CD14-positive monocyte (primary cell): ENCODE results near the gene CDHR2. TPM values are rescaled to one million over a fixed set of nuclear protein-coding genes. Genes with fewer than 3 reads are reported as not detected.

Experiments
- DNase-seq, 3 donors: peaks; one replicate each; pipeline ENCODE4 v3.0.0-alpha.2; 2011 to 2022
- H2AFZ ChIP-seq: 2 replicates; pipeline ENCODE4 v1.6.0; 2012; ENCODE audit warnings: mild to moderate bottlenecking, low read depth, low read length, inconsistent platforms; ENCODE audit not compliant: insufficient read depth, poor library complexity, severe bottlenecking
- H3K27ac ChIP-seq, 2 donors: 1 replicate in 1 of 2; 2 replicates in 1 of 2; pipeline ENCODE4 v1.5.1; 2012 to 2013; ENCODE audit warnings: low read length in 2 of 2, control low read depth in 1 of 2, inconsistent platforms in 1 of 2, low read depth in 1 of 2, mild to moderate bottlenecking in 1 of 2
- H3K27me3 ChIP-seq, 2 donors: one replicate each; pipeline versions ENCODE4 v1.6.0 to v1.6.1; 2011 to 2013; ENCODE audit warnings: low read length in 2 of 2; ENCODE audit not compliant: control insufficient read depth in 2 of 2, insufficient read depth in 2 of 2
- H3K36me3 ChIP-seq, 2 donors: replicated peaks in 1 of 2; 1 replicate in 1 of 2; 2 replicates in 1 of 2; pipeline versions ENCODE4 v1.5.1 to v1.6.1; 2012 to 2013; ENCODE audit warnings: low read length in 2 of 2, control low read depth in 1 of 2, inconsistent platforms in 1 of 2, mild to moderate bottlenecking in 1 of 2; ENCODE audit not compliant: insufficient read depth in 2 of 2, control insufficient read depth in 1 of 2
- H3K4me1 ChIP-seq, 2 donors: 1 replicate in 1 of 2; 2 replicates in 1 of 2; pipeline versions ENCODE4 v1.5.1 to v1.6.1; 2012 to 2013; ENCODE audit warnings: low read length in 2 of 2, control low read depth in 1 of 2, inconsistent platforms in 1 of 2, mild to moderate bottlenecking in 1 of 2, moderate library complexity in 1 of 2; ENCODE audit not compliant: insufficient read depth in 2 of 2, control insufficient read depth in 1 of 2
- H3K4me2 ChIP-seq: replicated peaks from 2 replicates; pipeline ENCODE3; 2012; ENCODE audit warnings: low read length, moderate library complexity, mild to moderate bottlenecking; ENCODE audit not compliant: poor library complexity, severe bottlenecking; ENCODE audit errors: extremely low read depth
- H3K4me3 ChIP-seq, 3 experiments: fragments of 200-600 bp in 1 of 3; sonication (generic) in 1 of 3; replicated peaks in 1 of 3; 1 replicate in 2 of 3; 2 replicates in 1 of 3; pipeline ENCODE4 v1.5.1; 2011 to 2013; ENCODE audit warnings: low read length in 3 of 3, mild to moderate bottlenecking in 3 of 3, control low read depth in 2 of 3, low read depth in 2 of 3, inconsistent platforms in 1 of 3, moderate library complexity in 1 of 3
- H3K79me2 ChIP-seq: 2 replicates; pipeline ENCODE4 v1.6.0; 2012; ENCODE audit warnings: mild to moderate bottlenecking, control low read depth, inconsistent platforms, low read length, moderate library complexity; ENCODE audit not compliant: insufficient read depth
- H3K9ac ChIP-seq: 2 replicates; pipeline ENCODE4 v1.6.0; 2017; ENCODE audit warnings: low read length, mild to moderate bottlenecking; ENCODE audit not compliant: insufficient read depth, poor library complexity, severe bottlenecking
- H3K9me3 ChIP-seq, 2 donors: replicated peaks in 1 of 2; 1 replicate in 1 of 2; 2 replicates in 1 of 2; pipeline versions ENCODE4 v1.5.1 to v1.6.1; 2012 to 2013; ENCODE audit warnings: low read length in 2 of 2, control low read depth in 1 of 2; ENCODE audit not compliant: control insufficient read depth in 1 of 2, insufficient read depth in 1 of 2
- H4K20me1 ChIP-seq: 2 replicates; pipeline ENCODE4 v1.6.0; 2012; ENCODE audit warnings: mild to moderate bottlenecking, low read length, control low read depth, moderate library complexity; ENCODE audit not compliant: insufficient read depth
- H3K27ac Mint-ChIP-seq, 7 donors: one replicate each; pipeline ENCODE4 v1.8.0; 2020; ENCODE audit warnings: mild to moderate bottlenecking in 7 of 7, mixed read lengths in 7 of 7, moderate library complexity in 6 of 7, inconsistent platforms in 2 of 7
- H3K27me3 Mint-ChIP-seq, 3 donors: one replicate each; pipeline ENCODE4 v1.8.0; 2021 to 2022; ENCODE audit warnings: low read depth in 3 of 3, mild to moderate bottlenecking in 3 of 3, mixed read lengths in 3 of 3, moderate library complexity in 3 of 3, inconsistent platforms in 1 of 3
- H3K36me3 Mint-ChIP-seq, 2 donors: one replicate each; pipeline ENCODE4 v1.8.0; 2020; ENCODE audit warnings: mixed read lengths in 2 of 2, inconsistent platforms in 1 of 2, mild to moderate bottlenecking in 1 of 2
- H3K4me1 Mint-ChIP-seq: one replicate; pipeline ENCODE4 v1.8.0; 2020; ENCODE audit warnings: mild to moderate bottlenecking, mixed read lengths
- H3K4me3 Mint-ChIP-seq, 2 donors: one replicate each; pipeline ENCODE4 v1.8.0; 2020; ENCODE audit warnings: mild to moderate bottlenecking in 2 of 2, mixed read lengths in 2 of 2, moderate library complexity in 1 of 2
- H3K9me3 Mint-ChIP-seq, 7 donors: one replicate each; pipeline ENCODE4 v1.8.0; 2020 to 2022; ENCODE audit warnings: mixed read lengths in 7 of 7, mild to moderate bottlenecking in 6 of 7, moderate library complexity in 6 of 7, inconsistent platforms in 2 of 7
- WGBS: methylation state at CpG from one replicate; pipeline ENCODE4 v1.1.5; 2013; ENCODE audit warnings: missing lambda C conversion rate; ENCODE audit not compliant: insufficient coverage; 5-methylcytosine and 5-hydroxymethylcytosine counted together
- intact Hi-C, 2 donors: fragments of 100-400 bp; cut with micrococcal nuclease; formaldehyde crosslinking; loops; one replicate each; pipeline versions ENCODE4 v1.15.0 to v1.15.1; 2023
- polyA plus RNA-seq, 3 donors: library from polyadenylated mRNA; depleted of rRNA in 1 of 3; unstranded in 2 of 3; stranded (reverse) in 1 of 3; fragments of 300-500 nt in 2 of 3; fragments of >200 nt in 1 of 3; fragmentation: Illumina TruSeq in 2 of 3; gene quantifications; 1 replicate in 2 of 3; 2 replicates in 1 of 3; pipeline ENCODE4 v1.2.3, GENCODE V29; 2012 to 2021
- TF ChIP-seq, protein P1 (sequence below): fragments of 200-600 bp; IDR thresholded peaks from one replicate; pipeline ENCODE4 v1.8.0; 2022; ENCODE audit warnings: antibody characterized with exemption, mild to moderate bottlenecking

The CDHR2 gene
- polyA plus RNA-seq, 3 donors: 0.12 TPM; not detected in 2

DNA sequence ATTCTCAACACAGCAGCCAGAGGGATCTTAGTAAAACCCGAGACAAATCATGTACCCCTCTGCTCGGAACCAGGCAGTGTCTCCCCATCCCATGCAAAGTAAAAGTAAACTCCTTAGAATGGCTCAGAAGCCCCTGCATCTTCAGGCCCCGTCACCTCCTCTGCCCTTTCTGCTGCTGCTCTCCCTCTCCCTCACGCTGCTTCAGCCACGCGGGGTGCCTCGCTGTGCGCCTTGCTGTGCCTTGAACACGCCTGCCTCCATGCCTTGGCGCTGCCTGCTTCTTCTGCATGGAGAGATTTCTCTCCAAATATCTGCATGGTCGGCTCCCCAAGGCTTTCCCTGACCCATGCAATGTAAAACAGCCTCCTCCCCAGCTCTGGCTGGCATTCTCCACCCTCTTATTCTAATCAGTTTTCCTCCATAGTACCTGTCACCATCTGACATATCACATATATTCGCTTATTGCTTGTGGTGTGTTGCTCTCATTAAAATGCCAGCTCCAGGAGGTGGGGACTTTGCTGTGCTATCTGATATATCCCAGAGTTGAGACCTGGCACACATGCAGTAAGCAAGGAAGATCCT lies 52.9 kb downstream of the CDHR2 start:
- H2AFZ ChIP-seq: no peak overlapping the region
- TF ChIP-seq, protein P1, sequence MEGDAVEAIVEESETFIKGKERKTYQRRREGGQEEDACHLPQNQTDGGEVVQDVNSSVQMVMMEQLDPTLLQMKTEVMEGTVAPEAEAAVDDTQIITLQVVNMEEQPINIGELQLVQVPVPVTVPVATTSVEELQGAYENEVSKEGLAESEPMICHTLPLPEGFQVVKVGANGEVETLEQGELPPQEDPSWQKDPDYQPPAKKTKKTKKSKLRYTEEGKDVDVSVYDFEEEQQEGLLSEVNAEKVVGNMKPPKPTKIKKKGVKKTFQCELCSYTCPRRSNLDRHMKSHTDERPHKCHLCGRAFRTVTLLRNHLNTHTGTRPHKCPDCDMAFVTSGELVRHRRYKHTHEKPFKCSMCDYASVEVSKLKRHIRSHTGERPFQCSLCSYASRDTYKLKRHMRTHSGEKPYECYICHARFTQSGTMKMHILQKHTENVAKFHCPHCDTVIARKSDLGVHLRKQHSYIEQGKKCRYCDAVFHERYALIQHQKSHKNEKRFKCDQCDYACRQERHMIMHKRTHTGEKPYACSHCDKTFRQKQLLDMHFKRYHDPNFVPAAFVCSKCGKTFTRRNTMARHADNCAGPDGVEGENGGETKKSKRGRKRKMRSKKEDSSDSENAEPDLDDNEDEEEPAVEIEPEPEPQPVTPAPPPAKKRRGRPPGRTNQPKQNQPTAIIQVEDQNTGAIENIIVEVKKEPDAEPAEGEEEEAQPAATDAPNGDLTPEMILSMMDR: no peak
- DNase-seq: no peak
- H3K4me1 Mint-ChIP-seq: peaks cover 2% of the 10 kb centered on the region
- no peak overlapping the region for H3K4me3 ChIP-seq
- no peaks in the 10 kb centered on the region for H4K20me1 ChIP-seq
- peaks cover 0 to 31% of the 10 kb centered on the region in 2 donors for H3K27me3 ChIP-seq
- no peak overlapping the region for H3K4me3 Mint-ChIP-seq
- peaks cover 0 to 4% of the 10 kb centered on the region in 2 donors for H3K4me1 ChIP-seq
- 78% methylated on average over 10 of the region's 12 CpGs for WGBS
- H3K9me3 ChIP-seq: no peaks in the 10 kb centered on the region
- no peak overlapping the region for H3K9ac ChIP-seq
- no peak overlapping the region for H3K27ac ChIP-seq
- H3K27me3 Mint-ChIP-seq: peaks cover 27 to 48% (median 27%) of the 10 kb centered on the region in 3 donors
- no peaks in the 10 kb centered on the region for H3K36me3 ChIP-seq
- no peak overlapping the region for H3K4me2 ChIP-seq
- H3K27ac Mint-ChIP-seq: peak overlapping the region in 1 of 7 donors; percentile 64
- peaks cover 0 to 2% (median 0%) of the 10 kb centered on the region in 7 donors for H3K9me3 Mint-ChIP-seq
- intact Hi-C loops: no loop called here
- no peaks in the 10 kb centered on the region for H3K79me2 ChIP-seq
- no peaks in the 10 kb centered on the region for H3K36me3 Mint-ChIP-seq

DNA sequence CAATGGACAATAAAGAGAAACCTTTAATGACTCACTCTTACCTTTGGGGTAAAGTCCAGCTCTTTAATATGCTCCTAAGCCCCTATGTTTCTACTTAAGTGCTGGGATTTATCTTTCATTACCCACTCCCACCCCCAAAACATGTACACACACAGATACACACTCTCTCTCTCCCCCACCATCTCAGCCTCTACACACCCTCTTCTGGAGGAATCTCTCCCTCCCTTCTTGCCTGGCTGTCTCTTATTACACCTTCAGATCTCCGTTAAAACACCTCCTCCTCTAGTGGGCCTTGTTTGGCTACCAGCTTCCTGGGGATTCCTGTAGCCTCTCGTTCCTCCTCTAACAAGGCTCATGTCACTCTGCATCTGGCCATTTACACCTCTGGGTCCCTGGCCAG lies 53.9 kb downstream of the CDHR2 start:
- Mint-ChIP-seq H3K4me1 (no peaks in the 10 kb centered on the region), H3K27ac (no peak overlapping the region), H3K27me3 (peaks cover 25 to 47% (median 26%) of the 10 kb centered on the region in 3 donors), H3K9me3 (peaks cover 0 to 2% (median 0%) of the 10 kb centered on the region in 7 donors), H3K36me3 (no peaks in the 10 kb centered on the region), H3K4me3 (no peak overlapping the region)
- Histone ChIP-seq H3K79me2 (no peaks in the 10 kb centered on the region), H3K9me3 (no peaks in the 10 kb centered on the region), H3K4me3 (no peak overlapping the region), H3K4me2 (no peak overlapping the region), H3K27me3 (peaks cover 2 to 31% of the 10 kb centered on the region in 2 donors), H3K36me3 (no peaks in the 10 kb centered on the region), H3K9ac (no peak overlapping the region), H3K4me1 (no peaks in the 10 kb centered on the region), H2AFZ (no peak overlapping the region), H4K20me1 (no peaks in the 10 kb centered on the region), H3K27ac (no peak overlapping the region)
- WGBS: 38% methylated on average over 1 of the region's 2 CpGs
- DNase-seq: no peak
- TF ChIP-seq, protein P1: no peak
- intact Hi-C loops: no loop called here
